ENCODE results near the gene KCNAB3. TPM values are rescaled to one million over a fixed set of nuclear protein-coding genes. Genes with fewer than 3 reads are reported as not detected.
A peak's percentile ranks its signal among the peaks of the same experiment; 100 is the strongest.

Gene KCNAB3
- total and polyA plus RNA-seq, 9 of the 15 experiments (the other 6 are each of a cell fraction or from before 2014, with no cell fraction given), result 0.03 to 2.5 (median 1.1) TPM

DNA sequence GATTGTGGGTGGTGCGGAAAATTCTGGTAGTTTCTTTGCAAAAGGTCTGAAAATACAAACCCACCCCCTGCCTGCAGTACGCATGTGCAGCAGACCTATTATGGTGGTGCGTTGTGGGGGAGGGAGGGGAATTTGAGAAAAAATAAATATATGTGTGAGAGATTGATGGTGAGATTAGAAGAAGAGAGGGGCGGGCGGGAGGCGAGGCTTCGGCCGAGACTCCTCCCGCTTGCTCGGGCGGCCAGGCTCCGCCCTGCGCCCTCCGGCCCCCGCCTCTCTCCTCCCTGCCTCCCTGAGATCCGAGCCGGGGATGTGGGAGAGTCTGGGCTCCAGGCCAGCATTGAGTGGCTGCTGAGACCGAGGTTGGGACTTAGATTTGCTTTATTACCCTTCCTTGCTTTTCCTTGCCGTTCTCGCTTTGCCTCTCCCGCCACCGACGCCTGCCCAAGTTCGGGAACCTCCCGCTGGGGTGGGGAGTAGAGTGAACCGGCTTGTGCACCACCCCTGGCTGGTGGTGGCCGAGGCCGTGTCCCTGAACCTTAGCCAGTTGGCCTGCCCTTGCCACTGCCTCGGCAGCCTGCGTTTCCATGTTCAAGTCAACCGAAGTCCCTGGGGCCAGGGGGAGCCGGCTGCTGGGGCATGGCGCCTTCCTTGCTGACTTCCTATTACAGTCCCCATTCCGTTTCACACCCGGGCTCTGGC, 42.0 kb downstream of the KCNAB3 start (continued):
- TF ChIP-seq, protein P1, sequence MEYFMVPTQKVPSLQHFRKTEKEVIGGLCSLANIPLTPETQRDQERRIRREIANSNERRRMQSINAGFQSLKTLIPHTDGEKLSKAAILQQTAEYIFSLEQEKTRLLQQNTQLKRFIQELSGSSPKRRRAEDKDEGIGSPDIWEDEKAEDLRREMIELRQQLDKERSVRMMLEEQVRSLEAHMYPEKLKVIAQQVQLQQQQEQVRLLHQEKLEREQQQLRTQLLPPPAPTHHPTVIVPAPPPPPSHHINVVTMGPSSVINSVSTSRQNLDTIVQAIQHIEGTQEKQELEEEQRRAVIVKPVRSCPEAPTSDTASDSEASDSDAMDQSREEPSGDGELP (CRISPR knock-in tag; IDR thresholded peaks at IDR 0.05; ENCODE audit: borderline replicate concordance), result peak; percentile 37; the same call in 1 of the 2 replicates
- TF ChIP-seq GABPB1 (CRISPR knock-in tag; IDR thresholded peaks at IDR 0.05) (no peak), SREBF2 (CRISPR knock-in tag; IDR thresholded peaks at IDR 0.05) (no peak), ATF1 (CRISPR knock-in tag; IDR thresholded peaks at IDR 0.05) (no peak), ATF1 (tag; IDR thresholded peaks at IDR 0.05) (no peak), ZNF707 (CRISPR knock-in tag; conservative IDR thresholded peaks at IDR 0.05) (no peak), ATF7 (IDR thresholded peaks at IDR 0.05) (peak; percentile 20; the same call in 1 of the 2 replicates), MAZ (CRISPR knock-in tag; conservative IDR thresholded peaks at IDR 0.05 in 1 of 2, IDR thresholded peaks at IDR 0.05 in 1 of 2) (peak; percentile 41 to 89; a peak in 3 of 4 replicates), ARID1B (IDR thresholded peaks at IDR 0.05) (no peak), RCOR1 (IDR thresholded peaks at IDR 0.05; ENCODE audit: borderline replicate concordance in 1 of 2, low read depth in 2 of 2, low read length in 2 of 2) (peak in 1 of 2 experiments; percentile 53; a peak in 1 of 4 replicates), CAMTA2 (CRISPR knock-in tag; conservative IDR thresholded peaks at IDR 0.05) (no peak), CCNT2 (IDR thresholded peaks at IDR 0.05; ENCODE audit: borderline replicate concordance, extremely low read depth, insufficient read length, low read depth, low read length) (peak; percentile 88), MTA3 (IDR thresholded peaks at IDR 0.05; ENCODE audit: borderline replicate concordance) (0 out of 2 replicates have a peak, but pooled peaks have one; percentile 34), ZC3H8 (IDR thresholded peaks at IDR 0.05) (no peak), SMARCA5 (IDR thresholded peaks at IDR 0.05) (no peak), MEIS2 (IDR thresholded peaks at IDR 0.05; ENCODE audit: partially characterized antibody) (peak; percentile 68), ZNF253 (CRISPR knock-in tag; conservative IDR thresholded peaks at IDR 0.05) (no peak), HMGN3 (IDR thresholded peaks at IDR 0.05; ENCODE audit: borderline replicate concordance, extremely low read depth, insufficient read length, low read depth, low read length) (peak; percentile 67), TEAD2 (tag; IDR thresholded peaks at IDR 0.05) (no peak), BRD9 (IDR thresholded peaks at IDR 0.05; ENCODE audit: low read depth, partially characterized antibody) (no peak), ZC3H4 (CRISPR knock-in tag; IDR thresholded peaks at IDR 0.05; ENCODE audit: borderline replicate concordance) (no peak), ZNF583 (CRISPR knock-in tag; IDR thresholded peaks at IDR 0.05) (no peak), LARP7 (IDR thresholded peaks at IDR 0.05) (no peak), ZSCAN32 (CRISPR knock-in tag; IDR thresholded peaks at IDR 0.05) (no peak)
- TF ChIP-seq, protein P2, sequence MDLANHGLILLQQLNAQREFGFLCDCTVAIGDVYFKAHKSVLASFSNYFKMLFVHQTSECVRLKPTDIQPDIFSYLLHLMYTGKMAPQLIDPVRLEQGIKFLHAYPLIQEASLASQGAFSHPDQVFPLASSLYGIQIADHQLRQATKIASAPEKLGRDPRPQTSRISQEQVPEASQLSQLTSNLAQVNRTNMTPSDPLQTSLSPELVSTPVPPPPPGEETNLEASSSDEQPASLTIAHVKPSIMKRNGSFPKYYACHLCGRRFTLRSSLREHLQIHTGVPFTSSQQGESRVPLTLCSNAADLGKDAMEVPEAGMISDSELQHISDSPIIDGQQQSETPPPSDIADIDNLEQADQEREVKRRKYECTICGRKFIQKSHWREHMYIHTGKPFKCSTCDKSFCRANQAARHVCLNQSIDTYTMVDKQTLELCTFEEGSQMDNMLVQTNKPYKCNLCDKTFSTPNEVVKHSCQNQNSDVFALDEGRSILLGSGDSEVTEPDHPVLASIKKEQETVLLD (IDR thresholded peaks at IDR 0.05), result no peak
- TF ChIP-seq, protein P3, sequence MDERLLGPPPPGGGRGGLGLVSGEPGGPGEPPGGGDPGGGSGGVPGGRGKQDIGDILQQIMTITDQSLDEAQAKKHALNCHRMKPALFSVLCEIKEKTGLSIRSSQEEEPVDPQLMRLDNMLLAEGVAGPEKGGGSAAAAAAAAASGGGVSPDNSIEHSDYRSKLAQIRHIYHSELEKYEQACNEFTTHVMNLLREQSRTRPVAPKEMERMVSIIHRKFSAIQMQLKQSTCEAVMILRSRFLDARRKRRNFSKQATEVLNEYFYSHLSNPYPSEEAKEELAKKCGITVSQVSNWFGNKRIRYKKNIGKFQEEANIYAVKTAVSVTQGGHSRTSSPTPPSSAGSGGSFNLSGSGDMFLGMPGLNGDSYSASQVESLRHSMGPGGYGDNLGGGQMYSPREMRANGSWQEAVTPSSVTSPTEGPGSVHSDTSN (CRISPR knock-in tag; IDR thresholded peaks at IDR 0.05; ENCODE audit: low read depth), result no peak
- TF ChIP-seq, protein P3 (tag; conservative IDR thresholded peaks at IDR 0.05; ENCODE audit: low read depth), result 0 out of 2 replicates have a peak, but pooled peaks have one; percentile 9

Measured in K562 (cell line).